ENCODE measurements around the gene LRFN2.
A peak's percentile ranks its signal among the peaks of the same experiment; 100 is the strongest.

Gene LRFN2

GRCh38 chr6:40509716-40510260 is 77.4 kb downstream of the LRFN2 start:
- no peak for DNase-seq

GRCh38 chr6:40509086-40509485 is 78.1 kb downstream of the LRFN2 start:
- no peak for DNase-seq

GRCh38 chr6:40506954-40507353 is 80.2 kb downstream of the LRFN2 start:
- no peak for DNase-seq

GRCh38 chr6:40505191-40505810 is 81.9 kb downstream of the LRFN2 start:
- no peak for DNase-seq

- no peak for DNase-seq
Observed at GRCh38 chr6:40504274-40504673, 82.9 kb downstream of the LRFN2 start.

- DNase-seq: no peak
Observed at GRCh38 chr6:40500227-40500626, 86.9 kb downstream of the LRFN2 start.

GRCh38 chr6:40499215-40499614 is 87.9 kb downstream of the LRFN2 start:
- DNase-seq: no peak

- no peak for DNase-seq
Observed at GRCh38 chr6:40498148-40498547, 89.0 kb downstream of the LRFN2 start.

GRCh38 chr6:40492187-40492586 is 95.0 kb downstream of the LRFN2 start:
- no peak for DNase-seq

- no peak for DNase-seq
Observed at GRCh38 chr6:40490508-40490907, 96.7 kb downstream of the LRFN2 start.

GRCh38 chr6:40489798-40490197 is 97.4 kb downstream of the LRFN2 start:
- no peak for DNase-seq

- no peak for DNase-seq
Observed at GRCh38 chr6:40486576-40486975, 100.6 kb downstream of the LRFN2 start.

- DNase-seq: no peak
Observed at GRCh38 chr6:40485795-40486194, 101.4 kb downstream of the LRFN2 start.

- no peak for DNase-seq
Observed at GRCh38 chr6:40485300-40485699, 101.9 kb downstream of the LRFN2 start.

GRCh38 chr6:40484066-40484465 is 103.1 kb downstream of the LRFN2 start:
- no peak for DNase-seq

- no peak for DNase-seq
Observed at GRCh38 chr6:40482532-40482931, 104.6 kb downstream of the LRFN2 start.

- DNase-seq: no peak
Observed at GRCh38 chr6:40480678-40481077, 106.5 kb downstream of the LRFN2 start.

- no peak for DNase-seq
Observed at GRCh38 chr6:40479706-40480105, 107.5 kb downstream of the LRFN2 start.

- DNase-seq: peak; percentile 77
Observed at GRCh38 chr6:40477246-40478126, 109.7 kb downstream of the LRFN2 start.

- DNase-seq: peak; percentile 38
Observed at GRCh38 chr6:40476673-40477072, 110.5 kb downstream of the LRFN2 start.

- no peak for DNase-seq
Observed at GRCh38 chr6:40474937-40475336, 112.2 kb downstream of the LRFN2 start.

- peak; percentile 53 for DNase-seq
Observed at GRCh38 chr6:40473026-40473425, 114.1 kb downstream of the LRFN2 start.

- no peak for DNase-seq
Observed at GRCh38 chr6:40472353-40472752, 114.8 kb downstream of the LRFN2 start.

GRCh38 chr6:40471243-40471642 is 115.9 kb downstream of the LRFN2 start:
- no peak for DNase-seq

Data from NCI-H2029 (cell line).